Neural cell (in vitro differentiated cells): ENCODE measurements around the gene CCR7. TPM values are rescaled to one million over a fixed set of nuclear protein-coding genes. Genes with fewer than 3 reads are reported as not detected.

Source experiments
- H2AFZ ChIP-seq: fragments of 200-600, 300-800 bp; sonication (generic), shearing (Covaris generic); 2 replicates; pipeline ENCODE4 v1.6.0; 2014; ENCODE audit warnings: low read depth, mild to moderate bottlenecking, antibody characterized with exemption, low read length, moderate library complexity
- H3F3A ChIP-seq: fragments of 200-600 bp; shearing (Covaris generic); 2 replicates; pipeline ENCODE4 v1.6.1; 2016; ENCODE audit warnings: mild to moderate bottlenecking, moderate library complexity, mixed read lengths, antibody characterized with exemption, low read length; ENCODE audit not compliant: insufficient read depth, poor library complexity, severe bottlenecking
- H3K27ac ChIP-seq: fragments of 200-600, 300-800 bp; sonication (generic), shearing (Covaris generic); 2 replicates; pipeline ENCODE4 v1.5.1; 2014; ENCODE audit warnings: mild to moderate bottlenecking, low read length, moderate library complexity
- H3K27me3 ChIP-seq: fragments of 300-800, 200-600 bp; sonication (generic), shearing (Covaris generic); 2 replicates; pipeline ENCODE4 v1.6.0; 2014; ENCODE audit warnings: mild to moderate bottlenecking, low read depth, low read length, moderate library complexity; ENCODE audit not compliant: insufficient read depth
- H3K36me3 ChIP-seq: fragments of 300-800, 200-600 bp; sonication (generic), shearing (Covaris generic); 2 replicates; pipeline ENCODE4 v1.5.1; 2014; ENCODE audit warnings: mild to moderate bottlenecking, antibody characterized with exemption, low read length, moderate library complexity; ENCODE audit not compliant: insufficient read depth
- H3K4me2 ChIP-seq: fragments of 300-800, 200-600 bp; sonication (generic), shearing (Covaris generic); 2 replicates; pipeline ENCODE4 v1.6.0; 2014; ENCODE audit warnings: mild to moderate bottlenecking, low read length
- H3K4me3 ChIP-seq: fragments of 300-800, 200-600 bp; sonication (generic), shearing (Covaris generic); 2 replicates; pipeline ENCODE4 v1.5.1; 2014; ENCODE audit warnings: mild to moderate bottlenecking, low read length, moderate library complexity
- H3K79me2 ChIP-seq: fragments of 200-600 bp; shearing (Covaris generic); replicated peaks from 2 replicates; pipeline ENCODE4 v1.6.0; 2014; ENCODE audit warnings: mild to moderate bottlenecking, low read length, moderate library complexity; ENCODE audit not compliant: insufficient read depth
- H3K9ac ChIP-seq: fragments of 300-800, 200-600 bp; sonication (generic), shearing (Covaris generic); 2 replicates; pipeline ENCODE4 v1.6.1; 2016; ENCODE audit warnings: mild to moderate bottlenecking, low read length, mixed read lengths
- H3K9me2 ChIP-seq: fragments of 200-600 bp; shearing (Covaris generic); 2 replicates; pipeline ENCODE4 v1.6.1; 2016; ENCODE audit warnings: mild to moderate bottlenecking, low read length, mixed read lengths; ENCODE audit not compliant: insufficient read depth
- H3K9me3 ChIP-seq: fragments of 200-600, 300-800 bp; sonication (generic), shearing (Covaris generic); 2 replicates; pipeline ENCODE4 v1.6.1; 2016; ENCODE audit warnings: mild to moderate bottlenecking, mixed run types, low read length, moderate library complexity, mixed read lengths
- H4K20me1 ChIP-seq: fragments of 200-600 bp; shearing (Covaris generic); 2 replicates; pipeline ENCODE4 v1.6.1; 2016; ENCODE audit warnings: mild to moderate bottlenecking, mixed run types; ENCODE audit not compliant: insufficient read depth
- CTCF ChIP-seq: fragments of 450-650 bp; IDR thresholded peaks from 2 replicates; pipeline ENCODE4 v1.5.1; 2014; ENCODE audit warnings: antibody characterized with exemption, mild to moderate bottlenecking, moderate library complexity; ENCODE audit not compliant: poor library complexity, severe bottlenecking
- EP300 ChIP-seq: fragments of 450-650 bp; conservative IDR thresholded peaks from 2 replicates; pipeline ENCODE4 v1.6.1; 2014; ENCODE audit warnings: antibody characterized with exemption, mild to moderate bottlenecking, moderate library complexity; ENCODE audit not compliant: poor library complexity, severe bottlenecking
- EZH2 ChIP-seq: fragments of 200-600, 300-800 bp; shearing (Covaris generic), sonication (generic); IDR thresholded peaks from 2 replicates; pipeline ENCODE4 v1.6.1; 2014; ENCODE audit warnings: antibody characterized with exemption, low read length, borderline replicate concordance, mild to moderate bottlenecking; ENCODE audit not compliant: insufficient read depth, poor library complexity, severe bottlenecking
- MXI1 ChIP-seq: fragments of 450-650 bp; conservative IDR thresholded peaks from 2 replicates; pipeline ENCODE4 v1.6.1; 2014; ENCODE audit warnings: antibody characterized with exemption, mild to moderate bottlenecking; ENCODE audit not compliant: poor library complexity, severe bottlenecking
- POLR2AphosphoS5 ChIP-seq: IDR thresholded peaks from 2 replicates; pipeline ENCODE4 v1.6.1; 2012
- RAD21 ChIP-seq: fragments of 450-650 bp; conservative IDR thresholded peaks from 2 replicates; pipeline ENCODE4 v1.6.1; 2014; ENCODE audit warnings: antibody characterized with exemption, mild to moderate bottlenecking, moderate library complexity
- REST ChIP-seq: IDR thresholded peaks from 2 replicates; pipeline ENCODE4 v1.6.1; 2012; ENCODE audit warnings: borderline replicate concordance
- SMC3 ChIP-seq: fragments of 450-650 bp; conservative IDR thresholded peaks from 2 replicates; pipeline ENCODE4 v1.6.1; 2014; ENCODE audit warnings: antibody characterized with exemption, mild to moderate bottlenecking, moderate library complexity; ENCODE audit not compliant: poor library complexity
- TAF1 ChIP-seq: IDR thresholded peaks from 2 replicates; pipeline ENCODE4 v1.6.1; 2012; ENCODE audit warnings: low read depth
- polyA plus RNA-seq: library from polyadenylated mRNA; depleted of rRNA; stranded (reverse); fragments of >200 nt; gene quantifications from 2 replicates; pipeline ENCODE4 v1.2.3, GENCODE V29; 2014

CCR7 gene
- polyA plus RNA-seq, 1 donor from 2014 or later = not detected

GRCh38 chr17:40541060-40541872, 24.0 kb downstream of the CCR7 start:
- Histone ChIP-seq H3K36me3 (no peaks in the 10 kb centered on the region), H3K9me3 (no peaks in the 10 kb centered on the region), H2AFZ (no peak overlapping the region), H3K27me3 (no peaks in the 10 kb centered on the region), H3K79me2 (no peaks in the 10 kb centered on the region), H3K9me2 (no peaks in the 10 kb centered on the region), H4K20me1 (no peaks in the 10 kb centered on the region), H3F3A (no peaks in the 10 kb centered on the region), H3K4me3 (no peak overlapping the region), H3K9ac (peak overlapping the region; percentile 49), H3K4me2 (no peak overlapping the region), H3K27ac (peak overlapping the region; percentile 62)
- TF ChIP-seq REST (no peak), SMC3 (no peak), MXI1 (no peak), TAF1 (no peak), EZH2 (no peak), POLR2AphosphoS5 (no peak), CTCF (no peak), RAD21 (no peak), EP300 (no peak)

- Histone ChIP-seq H3K9ac (no peak overlapping the region), H3K4me3 (no peak overlapping the region), H3K27ac (no peak overlapping the region), H3K79me2 (no peaks in the 10 kb centered on the region), H3K36me3 (no peaks in the 10 kb centered on the region), H3F3A (no peaks in the 10 kb centered on the region), H3K4me2 (no peak overlapping the region), H3K27me3 (no peaks in the 10 kb centered on the region), H3K9me2 (no peaks in the 10 kb centered on the region), H3K9me3 (no peaks in the 10 kb centered on the region), H4K20me1 (no peaks in the 10 kb centered on the region), H2AFZ (no peak overlapping the region)
- TF ChIP-seq SMC3 = no peak
- no peak for TF ChIP-seq TAF1
- no peak for TF ChIP-seq EZH2
- TF ChIP-seq POLR2AphosphoS5 = no peak
- TF ChIP-seq MXI1 = no peak
- TF ChIP-seq CTCF = no peak
- TF ChIP-seq RAD21 = no peak
- no peak for TF ChIP-seq EP300
- TF ChIP-seq REST = no peak
Measured at GRCh38 chr17:40540448-40540847, 24.8 kb downstream of the CCR7 start.
